GM12891 (cell line): ENCODE data around the gene CMTR1.
A peak's percentile ranks its signal among the peaks of the same experiment; 100 is the strongest.

Experiments used
- DNase-seq: peaks from one replicate; pipeline ENCODE4 v3.0.0; 2011; ENCODE audit warnings: low spot score; ENCODE audit not compliant: insufficient read length
- FAIRE-seq: peaks from 2 replicates; lab custom pipeline; 2011; peaks lifted over from hg19 to GRCh38; lab: Jason Lieb, UNC
- PAX5 ChIP-seq: IDR thresholded peaks from 2 replicates; pipeline ENCODE4 v1.6.1; 2011; ENCODE audit warnings: low read length, moderate library complexity, mild to moderate bottlenecking; ENCODE audit not compliant: insufficient read depth, severe bottlenecking
- POLR2A ChIP-seq: IDR thresholded peaks from 2 replicates; pipeline ENCODE4 v1.6.1; 2011; ENCODE audit warnings: low read depth, low read length, control low read depth
- POLR2AphosphoS5 ChIP-seq: IDR thresholded peaks from 2 replicates; pipeline ENCODE4 v1.6.1; 2011; ENCODE audit warnings: low read depth, low read length, control low read depth
- POU2F2 ChIP-seq: IDR thresholded peaks from 2 replicates; pipeline ENCODE4 v1.6.1; 2011; ENCODE audit warnings: low read depth, mild to moderate bottlenecking, control low read depth, low read length, moderate library complexity
- SPI1 ChIP-seq: IDR thresholded peaks from 2 replicates; pipeline ENCODE4 v1.6.1; 2011; ENCODE audit warnings: low read depth, low read length, control low read depth
- TAF1 ChIP-seq: IDR thresholded peaks from 2 replicates; pipeline ENCODE4 v1.6.1; 2011; ENCODE audit warnings: low read depth, low read length, control low read depth

The CMTR1 gene

GRCh38 chr6:37483917-37484785, 51.1 kb downstream of the CMTR1 start:
- DNase-seq (peak; percentile 86), FAIRE-seq (peak; percentile 60)
- no peak for TF ChIP-seq POLR2A
- TF ChIP-seq PAX5, result no peak
- TF ChIP-seq POU2F2, result no peak
- TF ChIP-seq POLR2AphosphoS5, result no peak
- TF ChIP-seq TAF1, result no peak
- TF ChIP-seq SPI1, result no peak

- TF ChIP-seq TAF1 (no peak), SPI1 (no peak), POU2F2 (no peak)
- FAIRE-seq (no peak), DNase-seq (no peak)
These were observed 51.8 kb downstream of the CMTR1 start for GRCh38 chr6:37484786-37485170.

- FAIRE-seq (no peak), DNase-seq (no peak)
These were observed 52.3 kb downstream of the CMTR1 start for GRCh38 chr6:37485291-37485702.

GRCh38 chr6:37486121-37486839, 53.3 kb downstream of the CMTR1 start:
- no peak for FAIRE-seq
- TF ChIP-seq PAX5 (no peak), TAF1 (no peak), SPI1 (no peak), POLR2AphosphoS5 (no peak), POU2F2 (no peak), POLR2A (no peak)
- DNase-seq, result no peak

More at GRCh38 chr6:37485291-37485702, 52.3 kb downstream of the CMTR1 start:
- TF ChIP-seq SPI1 (no peak), TAF1 (no peak), POU2F2 (no peak), POLR2A (no peak), POLR2AphosphoS5 (no peak), PAX5 (no peak)

- no peak for TF ChIP-seq POLR2AphosphoS5
- TF ChIP-seq PAX5, result no peak
- no peak for TF ChIP-seq POLR2A
- TF ChIP-seq TAF1, result no peak
- no peak for TF ChIP-seq POU2F2
- no peak for TF ChIP-seq SPI1
- FAIRE-seq (no peak), DNase-seq (no peak)
These were observed 54.8 kb downstream of the CMTR1 start for GRCh38 chr6:37487591-37488380.

GRCh38 chr6:37488476-37488875, 55.5 kb downstream of the CMTR1 start:
- no peak for DNase-seq
- TF ChIP-seq POU2F2 (no peak), POLR2AphosphoS5 (no peak), PAX5 (no peak), POLR2A (no peak), SPI1 (no peak), TAF1 (no peak)
- FAIRE-seq, result no peak

GRCh38 chr6:37489697-37490336, 56.8 kb downstream of the CMTR1 start:
- no peak for TF ChIP-seq POLR2AphosphoS5
- no peak for TF ChIP-seq TAF1
- no peak for TF ChIP-seq PAX5
- no peak for TF ChIP-seq SPI1
- TF ChIP-seq POLR2A, result no peak
- DNase-seq, result no peak
- FAIRE-seq, result peak; percentile 40

GRCh38 chr6:37490536-37491170, 57.6 kb downstream of the CMTR1 start:
- no peak for DNase-seq
- TF ChIP-seq POLR2A (no peak), PAX5 (no peak), POLR2AphosphoS5 (no peak), POU2F2 (no peak), TAF1 (no peak), SPI1 (no peak)
- no peak for FAIRE-seq
